GM18499 (cell line): ENCODE data around the gene CLDN17.

ENCODE experiments used
- ATAC-seq: cut with Tn5 transposase; IDR thresholded peaks from one replicate; pipeline ENCODE4 v1.9.1; 2021; ENCODE audit warnings: moderate number of reproducible peaks; ENCODE audit not compliant: insufficient read depth, unreplicated experiment

Gene CLDN17

DNA sequence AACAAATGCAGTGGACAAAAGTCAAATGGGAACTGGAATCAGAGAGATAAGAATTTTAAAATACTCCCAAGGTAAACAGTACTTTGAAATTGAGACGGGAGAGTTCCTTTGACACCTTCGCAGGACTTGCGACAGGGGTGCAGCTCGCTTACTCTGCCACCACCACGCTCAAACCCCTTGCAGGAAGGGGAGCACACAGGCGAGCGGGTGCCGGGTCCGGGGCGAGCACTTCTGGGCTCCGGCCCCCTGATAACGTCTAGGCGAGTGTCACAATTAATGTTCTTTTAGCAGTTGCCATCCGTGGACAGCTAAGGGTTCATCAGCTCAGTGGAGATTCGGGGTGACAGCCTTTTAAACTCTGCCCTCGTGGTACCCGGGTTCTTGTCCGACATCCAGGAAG is 37.4 kb downstream of the CLDN17 start:
- ATAC-seq = no peak

DNA sequence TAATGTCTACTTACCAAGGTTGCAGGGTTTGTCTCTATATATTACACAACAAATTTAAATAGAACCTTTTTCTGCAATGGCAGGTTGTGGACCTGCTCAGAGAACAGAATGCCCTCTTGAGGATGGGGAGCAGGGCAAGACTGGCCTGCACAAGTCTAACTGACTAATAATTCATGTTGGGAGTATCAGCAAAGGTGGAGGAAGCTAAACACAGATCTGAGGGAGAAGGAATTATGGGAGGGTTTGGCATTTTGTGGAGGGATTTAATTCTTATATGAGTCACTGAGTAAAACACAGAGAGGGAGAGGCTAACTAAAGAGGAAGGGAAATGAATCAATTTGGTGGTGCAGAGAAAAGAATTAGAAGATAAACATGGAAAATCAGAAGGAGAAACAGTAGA is 40.0 kb downstream of the CLDN17 start:
- ATAC-seq = no peak

- no peak for ATAC-seq
Measured at GRCh38 chr21:30117631-30118030, 49.0 kb downstream of the CLDN17 start.

DNA sequence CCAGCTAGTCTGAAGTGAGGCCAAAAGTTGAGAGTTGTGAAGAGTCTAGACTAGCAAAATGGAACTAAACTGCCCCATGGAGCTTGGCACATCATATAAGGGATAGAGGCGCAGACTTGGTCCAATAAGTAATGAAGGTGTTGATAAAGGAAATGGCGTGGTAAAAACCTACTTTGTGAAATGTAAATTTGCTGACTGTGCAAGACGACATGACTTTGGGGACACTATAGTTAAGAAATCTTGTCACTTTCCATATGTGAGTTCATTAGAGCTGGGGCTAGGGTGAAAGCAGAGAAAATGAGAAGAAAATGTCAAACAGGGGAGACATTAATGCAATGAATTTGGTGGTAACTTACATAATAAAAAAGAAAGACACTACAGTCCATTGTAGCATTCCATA is 50.1 kb downstream of the CLDN17 start:
- no peak for ATAC-seq
